Neural cell (in vitro differentiated cells): ENCODE measurements around the gene NPIPA1.
"Not testable (repeated sequence)": the region's sequence is repeated elsewhere in the genome, so short reads cannot be mapped to it uniquely, and the experiment has no call there.

Experiments
- CTCF ChIP-seq: fragments of 450-650 bp; IDR thresholded peaks from 2 replicates; pipeline ENCODE4 v1.5.1; 2014; ENCODE audit warnings: antibody characterized with exemption, mild to moderate bottlenecking, moderate library complexity; ENCODE audit not compliant: poor library complexity, severe bottlenecking
- POLR2AphosphoS5 ChIP-seq: IDR thresholded peaks from 2 replicates; pipeline ENCODE4 v1.6.1; 2012
- REST ChIP-seq: IDR thresholded peaks from 2 replicates; pipeline ENCODE4 v1.6.1; 2012; ENCODE audit warnings: borderline replicate concordance
- SMC3 ChIP-seq: fragments of 450-650 bp; conservative IDR thresholded peaks from 2 replicates; pipeline ENCODE4 v1.6.1; 2014; ENCODE audit warnings: antibody characterized with exemption, mild to moderate bottlenecking, moderate library complexity; ENCODE audit not compliant: poor library complexity

GRCh38 chr16:14976971-14977736 is 39.9 kb downstream of the NPIPA1 start:
- not testable (repeated sequence) for TF ChIP-seq CTCF, REST, POLR2AphosphoS5, SMC3
